ENCODE measurements around the gene TRAPPC3. TPM values are rescaled to one million over a fixed set of nuclear protein-coding genes. Genes with fewer than 3 reads are reported as not detected.
A peak's percentile ranks its signal among the peaks of the same experiment; 100 is the strongest.

Gene TRAPPC3
- total RNA-seq, 2 experiments from 2014 or later: 51.7 to 52.5 TPM

GRCh38 chr1:36114371-36114770, 34.9 kb downstream of the TRAPPC3 start:
- Mint-ChIP-seq H3K36me3 (no peaks in the 10 kb centered on the region), H3K27me3 (no peaks in the 10 kb centered on the region), H3K4me3 (no peak overlapping the region), H3K4me1 (peaks cover 13% of the 10 kb centered on the region), H3K9me3 (no peaks in the 10 kb centered on the region), H3K27ac (no peak overlapping the region)
- POLR2A ChIA-PET: no interaction called here
- DNase-seq (no peak), ATAC-seq (ENCODE audit: low read depth) (no peak)

- Mint-ChIP-seq H3K9me3 (no peaks in the 10 kb centered on the region), H3K36me3 (no peaks in the 10 kb centered on the region), H3K27me3 (no peaks in the 10 kb centered on the region), H3K27ac (no peak overlapping the region), H3K4me1 (peaks cover 23% of the 10 kb centered on the region), H3K4me3 (no peak overlapping the region)
- no peak for ATAC-seq (ENCODE audit: low read depth)
- DNase-seq: no peak
- POLR2A ChIA-PET: interaction anchor here (0.6 to 1.2 kb wide), 2 partner anchors 10 to 40 kb away, joined by 3 to 4 read pairs; no protein-coding TSS in a partner anchor
Measured at GRCh38 chr1:36112823-36113222, 36.5 kb downstream of the TRAPPC3 start.

- no peak for ATAC-seq (ENCODE audit: low read depth)
- Mint-ChIP-seq H3K4me1 (peaks cover 23% of the 10 kb centered on the region), H3K36me3 (no peaks in the 10 kb centered on the region), H3K27ac (peak overlapping the region; percentile 60), H3K4me3 (peak overlapping the region; percentile 2), H3K27me3 (no peaks in the 10 kb centered on the region), H3K9me3 (no peaks in the 10 kb centered on the region)
- POLR2A ChIA-PET: interaction anchor here (1.3 kb wide), 2 partner anchors 31 to 180 kb away, joined by 3 to 4 read pairs; partner anchors contain the start of gene AGO3
- DNase-seq: no peak
Measured at GRCh38 chr1:36111151-36111550, 38.1 kb downstream of the TRAPPC3 start.

GRCh38 chr1:36109041-36109679, 40.1 kb downstream of the TRAPPC3 start:
- ATAC-seq (ENCODE audit: low read depth) (peak; percentile 98), DNase-seq (peak; percentile 72)
- H3K4me3 Mint-ChIP-seq: peak overlapping the region; percentile 77
- H3K4me1 Mint-ChIP-seq: peaks cover 26% of the 10 kb centered on the region
- no peaks in the 10 kb centered on the region for H3K27me3 Mint-ChIP-seq
- H3K36me3 Mint-ChIP-seq: no peaks in the 10 kb centered on the region
- H3K9me3 Mint-ChIP-seq: no peaks in the 10 kb centered on the region
- POLR2A ChIA-PET: interaction anchor here (0.6 to 1.2 kb wide), 8 partner anchors 10 to 1791 kb away, joined by 3 to 5 read pairs (median 3); partner anchors contain the start of gene CLSPN
- H3K27ac Mint-ChIP-seq: peak overlapping the region; percentile 96

GRCh38 chr1:36108314-36108713, 41.0 kb downstream of the TRAPPC3 start:
- peaks cover 26% of the 10 kb centered on the region for H3K4me1 Mint-ChIP-seq
- H3K27me3 Mint-ChIP-seq: no peaks in the 10 kb centered on the region
- DNase-seq (no peak), ATAC-seq (ENCODE audit: low read depth) (no peak)
- POLR2A ChIA-PET: interaction anchor here (0.6 to 1.2 kb wide), 5 partner anchors 27 to 1792 kb away, joined by 3 to 5 read pairs (median 3); partner anchors contain the start of gene CLSPN
- H3K27ac Mint-ChIP-seq: peak overlapping the region; percentile 96
- peak overlapping the region; percentile 77 for H3K4me3 Mint-ChIP-seq
- H3K36me3 Mint-ChIP-seq: no peaks in the 10 kb centered on the region
- H3K9me3 Mint-ChIP-seq: no peaks in the 10 kb centered on the region

- Mint-ChIP-seq H3K9me3 (no peaks in the 10 kb centered on the region), H3K27me3 (no peaks in the 10 kb centered on the region), H3K36me3 (no peaks in the 10 kb centered on the region), H3K4me1 (peaks cover 26% of the 10 kb centered on the region), H3K4me3 (no peak overlapping the region), H3K27ac (no peak overlapping the region)
- POLR2A ChIA-PET: interaction anchor here (1.1 to 1.2 kb wide), 2 partner anchors 26 to 176 kb away, joined by 3 read pairs; partner anchors contain the start of gene AGO3
- DNase-seq: no peak
- no peak for ATAC-seq (ENCODE audit: low read depth)
Measured at GRCh38 chr1:36107394-36107793, 41.9 kb downstream of the TRAPPC3 start.

GRCh38 chr1:36106269-36106668, 43.0 kb downstream of the TRAPPC3 start:
- no peak overlapping the region for H3K4me3 Mint-ChIP-seq
- H3K9me3 Mint-ChIP-seq: no peaks in the 10 kb centered on the region
- no peaks in the 10 kb centered on the region for H3K27me3 Mint-ChIP-seq
- H3K36me3 Mint-ChIP-seq: no peaks in the 10 kb centered on the region
- no peak for ATAC-seq (ENCODE audit: low read depth)
- POLR2A ChIA-PET: interaction anchor here (1.1 kb wide), 1 partner anchor 175 kb away, joined by 3 read pairs; the partner anchor contains the start of gene AGO3
- peaks cover 22% of the 10 kb centered on the region for H3K4me1 Mint-ChIP-seq
- DNase-seq: no peak
- H3K27ac Mint-ChIP-seq: peak overlapping the region; percentile 42

- peaks cover 9% of the 10 kb centered on the region for H3K4me1 Mint-ChIP-seq
- no peaks in the 10 kb centered on the region for H3K36me3 Mint-ChIP-seq
- POLR2A ChIA-PET: interaction anchor here (1.5 to 1.7 kb wide), 2 partner anchors 32 to 86 kb away, joined by 5 to 15 read pairs; no protein-coding TSS in a partner anchor
- peaks cover 2% of the 10 kb centered on the region for H3K27me3 Mint-ChIP-seq
- DNase-seq (no peak), ATAC-seq (ENCODE audit: low read depth) (no peak)
- no peaks in the 10 kb centered on the region for H3K9me3 Mint-ChIP-seq
- no peak overlapping the region for H3K27ac Mint-ChIP-seq
- H3K4me3 Mint-ChIP-seq: no peak overlapping the region
Measured at GRCh38 chr1:36101546-36101945, 47.7 kb downstream of the TRAPPC3 start.

GRCh38 chr1:36100376-36100775, 48.9 kb downstream of the TRAPPC3 start:
- Mint-ChIP-seq H3K27ac (peak overlapping the region; percentile 25), H3K4me1 (peaks cover 6% of the 10 kb centered on the region), H3K4me3 (peak overlapping the region; percentile 48), H3K27me3 (peaks cover 2% of the 10 kb centered on the region), H3K36me3 (no peaks in the 10 kb centered on the region), H3K9me3 (no peaks in the 10 kb centered on the region)
- POLR2A ChIA-PET: interaction anchor here (0.6 to 1.7 kb wide), 4 partner anchors 10 to 87 kb away, joined by 5 to 7 read pairs (median 6); no protein-coding TSS in a partner anchor
- ATAC-seq (ENCODE audit: low read depth) (no peak), DNase-seq (no peak)

GRCh38 chr1:36099681-36100341, 49.5 kb downstream of the TRAPPC3 start:
- Mint-ChIP-seq H3K27ac (peak overlapping the region; percentile 61), H3K27me3 (peaks cover 2% of the 10 kb centered on the region), H3K9me3 (no peaks in the 10 kb centered on the region), H3K36me3 (no peaks in the 10 kb centered on the region), H3K4me3 (peak overlapping the region; percentile 48), H3K4me1 (peaks cover 6% of the 10 kb centered on the region)
- peak; percentile 85 for ATAC-seq (ENCODE audit: low read depth)
- POLR2A ChIA-PET: interaction anchor here (1.0 kb wide), 1 partner anchor 36 kb away, joined by 6 read pairs; no protein-coding TSS in a partner anchor
- DNase-seq: peak; percentile 87

GRCh38 chr1:36098650-36099365, 50.5 kb downstream of the TRAPPC3 start:
- Mint-ChIP-seq H3K4me1 (peaks cover 7% of the 10 kb centered on the region), H3K27me3 (peaks cover 2% of the 10 kb centered on the region), H3K9me3 (no peaks in the 10 kb centered on the region), H3K27ac (no peak overlapping the region), H3K4me3 (no peak overlapping the region), H3K36me3 (no peaks in the 10 kb centered on the region)
- no peak for ATAC-seq (ENCODE audit: low read depth)
- DNase-seq: no peak
- POLR2A ChIA-PET: interaction anchor here (0.8 kb wide), 1 partner anchor 36 kb away, joined by 3 read pairs; no protein-coding TSS in a partner anchor

- peak overlapping the region; percentile 16 for H3K27ac Mint-ChIP-seq
- peaks cover 7% of the 10 kb centered on the region for H3K4me1 Mint-ChIP-seq
- H3K4me3 Mint-ChIP-seq: no peak overlapping the region
- H3K27me3 Mint-ChIP-seq: peaks cover 2% of the 10 kb centered on the region
- POLR2A ChIA-PET: interaction anchor here (0.8 kb wide), 1 partner anchor 37 kb away, joined by 3 read pairs; no protein-coding TSS in a partner anchor
- peaks cover 2% of the 10 kb centered on the region for H3K36me3 Mint-ChIP-seq
- no peaks in the 10 kb centered on the region for H3K9me3 Mint-ChIP-seq
- ATAC-seq (ENCODE audit: low read depth) (no peak), DNase-seq (no peak)
Measured at GRCh38 chr1:36097693-36098585, 51.3 kb downstream of the TRAPPC3 start.

Measured in activated naive CD8-positive, alpha-beta T cell treated with anti-CD3 and anti-CD28 coated beads, Interleukin-2, amount 10 ng/mL, durations not matched to agents 7 days and 5 days (primary cell).